Heart left ventricle (tissue), 13 donors: ENCODE results near the gene ERCC2.

ENCODE experiments used
- POLR2A ChIP-seq, 2 donors: fragments of 450-650 bp; IDR thresholded peaks; one replicate each; pipeline ENCODE4 v1.6.1; 2017; ENCODE audit warnings: antibody characterized with exemption in 2 of 2, mild to moderate bottlenecking in 2 of 2, moderate library complexity in 2 of 2
- TF ChIP-seq, protein P1 (sequence below), 12 donors: fragments of 200-600 bp; sonication (generic) in 4 of 12; IDR thresholded peaks; one replicate each; pipeline versions ENCODE4 v1.5.0 to v1.8.0; 2018 to 2022; ENCODE audit warnings: antibody characterized with exemption in 12 of 12, mild to moderate bottlenecking in 5 of 12
- donor health status: ischemic (EF 13 %, LVEDD 7.1; RV severe dilation, severe dysfunction).
- donor health status: DM: no; HTN: yes; CAD: no.
- donor health status: DM: no; HTN: no; CAD: no.
- donor health status: ischemic (EF 25% LVEDD 6.9; RV normal size, moderate dysfunction).
- donor health status: ischemic (EF 25% LVEDD 5.7; RV mildly dilated, moderate dysfunction).
- donor health status: ischemic (EF 35%, LVEDD 5.7; RV mildly dilated, moderate dysfunction).
- donor health status: nonischemic (EF 11% LVEDD 7.7; RV severe dilation, severe dysfunction).
- donor health status: DM: yes; HTN: yes; CAD: no.
- donor health status: PGD.
- donor health status: ischemic (EF 29% LVEDD 5.4; RV normal size, mild dysfunction).
- donor health status: nonischemic (EF 23%, LVEDD 6.1; RV moderate dilation, normal function).

DNA sequence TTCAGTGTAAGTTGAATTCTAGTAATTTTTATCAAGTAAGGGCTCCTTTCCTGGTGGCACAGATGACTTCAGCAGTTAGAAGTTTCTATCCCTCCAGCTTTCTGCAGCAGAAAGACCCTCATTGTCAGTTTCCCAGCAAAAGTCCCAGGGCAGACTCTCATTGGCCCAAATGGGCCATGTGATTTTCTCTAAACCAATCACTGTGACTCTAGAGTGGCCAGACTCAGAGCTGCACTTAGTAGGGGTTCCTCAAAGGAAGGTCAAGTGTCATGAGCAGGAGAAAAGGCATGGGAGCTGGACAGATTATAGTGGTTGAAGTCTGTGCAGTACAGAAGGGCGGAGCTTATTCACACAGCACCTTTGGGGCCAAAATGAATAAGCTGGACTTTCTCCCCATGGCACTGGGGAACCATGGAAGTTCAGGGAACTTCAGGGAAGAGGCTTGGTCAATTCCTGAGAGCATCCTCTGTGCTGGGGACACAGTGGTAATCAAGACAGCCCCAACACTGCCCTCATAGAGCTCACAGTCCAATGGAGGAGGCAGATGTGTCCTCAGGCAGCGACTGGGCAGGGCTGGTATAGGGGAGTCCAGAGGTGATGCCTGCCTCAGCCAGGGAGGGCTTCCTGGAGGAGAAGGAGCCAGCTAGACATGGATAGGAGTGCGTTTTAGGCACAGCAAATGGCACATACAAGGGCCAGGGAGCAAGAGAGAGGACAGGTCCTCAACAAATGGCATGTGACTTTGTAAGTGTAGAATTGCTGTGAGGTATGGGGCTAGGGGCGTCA, 66.0 kb downstream of the ERCC2 start:
- TF ChIP-seq, protein P1, sequence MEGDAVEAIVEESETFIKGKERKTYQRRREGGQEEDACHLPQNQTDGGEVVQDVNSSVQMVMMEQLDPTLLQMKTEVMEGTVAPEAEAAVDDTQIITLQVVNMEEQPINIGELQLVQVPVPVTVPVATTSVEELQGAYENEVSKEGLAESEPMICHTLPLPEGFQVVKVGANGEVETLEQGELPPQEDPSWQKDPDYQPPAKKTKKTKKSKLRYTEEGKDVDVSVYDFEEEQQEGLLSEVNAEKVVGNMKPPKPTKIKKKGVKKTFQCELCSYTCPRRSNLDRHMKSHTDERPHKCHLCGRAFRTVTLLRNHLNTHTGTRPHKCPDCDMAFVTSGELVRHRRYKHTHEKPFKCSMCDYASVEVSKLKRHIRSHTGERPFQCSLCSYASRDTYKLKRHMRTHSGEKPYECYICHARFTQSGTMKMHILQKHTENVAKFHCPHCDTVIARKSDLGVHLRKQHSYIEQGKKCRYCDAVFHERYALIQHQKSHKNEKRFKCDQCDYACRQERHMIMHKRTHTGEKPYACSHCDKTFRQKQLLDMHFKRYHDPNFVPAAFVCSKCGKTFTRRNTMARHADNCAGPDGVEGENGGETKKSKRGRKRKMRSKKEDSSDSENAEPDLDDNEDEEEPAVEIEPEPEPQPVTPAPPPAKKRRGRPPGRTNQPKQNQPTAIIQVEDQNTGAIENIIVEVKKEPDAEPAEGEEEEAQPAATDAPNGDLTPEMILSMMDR (IDR thresholded peaks at IDR 0.05), result no peak
- no peak for TF ChIP-seq POLR2A (IDR thresholded peaks at IDR 0.05)
